ENCODE data around the gene TBC1D22A.

Gene TBC1D22A

GRCh38 chr22:46992121-46992731 lies 229.8 kb downstream of the TBC1D22A start:
- no peak for DNase-seq (ENCODE audit: low spot score)
- TF ChIP-seq CTCF (IDR thresholded peaks at IDR 0.05; ENCODE audit: extremely low read depth, missing control alignments), result no peak

- no peak for TF ChIP-seq CTCF (IDR thresholded peaks at IDR 0.05; ENCODE audit: extremely low read depth, missing control alignments)
- DNase-seq (ENCODE audit: low spot score), result no peak
Observed at GRCh38 chr22:46993633-46994032, 231.2 kb downstream of the TBC1D22A start.

- DNase-seq (ENCODE audit: low spot score), result no peak
- no peak for TF ChIP-seq CTCF (IDR thresholded peaks at IDR 0.05; ENCODE audit: extremely low read depth, missing control alignments)
Observed at GRCh38 chr22:46994265-46994664, 231.8 kb downstream of the TBC1D22A start.

GRCh38 chr22:46994983-46995382 lies 232.5 kb downstream of the TBC1D22A start:
- no peak for DNase-seq (ENCODE audit: low spot score)
- TF ChIP-seq CTCF (IDR thresholded peaks at IDR 0.05; ENCODE audit: extremely low read depth, missing control alignments), result no peak

GRCh38 chr22:46995501-46996360 lies 233.3 kb downstream of the TBC1D22A start:
- no peak for TF ChIP-seq CTCF (IDR thresholded peaks at IDR 0.05; ENCODE audit: extremely low read depth, missing control alignments)
- no peak for DNase-seq (ENCODE audit: low spot score)

GRCh38 chr22:46996595-46997310 lies 234.3 kb downstream of the TBC1D22A start:
- DNase-seq (ENCODE audit: low spot score), result no peak

More at GRCh38 chr22:46996595-46997310, 234.3 kb downstream of the TBC1D22A start:
- TF ChIP-seq CTCF (IDR thresholded peaks at IDR 0.05; ENCODE audit: extremely low read depth, missing control alignments), result peak; percentile 27
